Measurements from ENCODE around the gene C1orf35.
A peak's percentile ranks its signal among the peaks of the same experiment; 100 is the strongest.

Gene C1orf35

GRCh38 chr1:228072658-228073043 lies 30.5 kb downstream of the C1orf35 start (continued):
- TF ChIP-seq BACH2 (CRISPR knock-in tag; IDR thresholded peaks at IDR 0.05; ENCODE audit: borderline replicate concordance) (no peak), ESRRG (CRISPR knock-in tag; IDR thresholded peaks at IDR 0.05) (no peak), TCF4 (CRISPR knock-in tag; IDR thresholded peaks at IDR 0.05; ENCODE audit: borderline replicate concordance) (no peak), CSDC2 (CRISPR knock-in tag; IDR thresholded peaks at IDR 0.05) (no peak), TOX (CRISPR knock-in tag; IDR thresholded peaks at IDR 0.05; ENCODE audit: borderline replicate concordance) (no peak)

- TF ChIP-seq ZFP3 (CRISPR knock-in tag; IDR thresholded peaks at IDR 0.05) = no peak
- TF ChIP-seq POU6F1 (CRISPR knock-in tag; IDR thresholded peaks at IDR 0.05; ENCODE audit: borderline replicate concordance, low read depth) = no peak
- TF ChIP-seq TOX (CRISPR knock-in tag; IDR thresholded peaks at IDR 0.05; ENCODE audit: borderline replicate concordance) = no peak
- no peak for TF ChIP-seq ESRRG (CRISPR knock-in tag; IDR thresholded peaks at IDR 0.05)
- no peak for TF ChIP-seq CREB5 (CRISPR knock-in tag; IDR thresholded peaks at IDR 0.05; ENCODE audit: low read depth)
- no peak for TF ChIP-seq OSR1 (CRISPR knock-in tag; IDR thresholded peaks at IDR 0.05)
- peak; percentile 5; the same call in 2 of the 3 replicates for ATAC-seq
Observed at GRCh38 chr1:228071839-228072657, 31.1 kb downstream of the C1orf35 start.

- TF ChIP-seq OSR1 (CRISPR knock-in tag; IDR thresholded peaks at IDR 0.05) = no peak
- TF ChIP-seq PATZ1 (CRISPR knock-in tag; IDR thresholded peaks at IDR 0.05; ENCODE audit: borderline replicate concordance) = no peak
- TF ChIP-seq CSRNP3 (CRISPR knock-in tag; IDR thresholded peaks at IDR 0.05) = no peak
- TF ChIP-seq CREB5 (CRISPR knock-in tag; IDR thresholded peaks at IDR 0.05; ENCODE audit: low read depth) = no peak
- TF ChIP-seq SNAI2 (CRISPR knock-in tag; IDR thresholded peaks at IDR 0.05) = no peak
- no peak for TF ChIP-seq ZNF8 (CRISPR knock-in tag; IDR thresholded peaks at IDR 0.05)
- no peak for TF ChIP-seq GLIS3 (CRISPR knock-in tag; IDR thresholded peaks at IDR 0.05)
- no peak for TF ChIP-seq BACH2 (CRISPR knock-in tag; IDR thresholded peaks at IDR 0.05; ENCODE audit: borderline replicate concordance)
- TF ChIP-seq ZNF565 (CRISPR knock-in tag; conservative IDR thresholded peaks at IDR 0.05; ENCODE audit: low read depth) = no peak
- no peak for ATAC-seq
Observed at GRCh38 chr1:228070851-228071250, 32.3 kb downstream of the C1orf35 start.

GRCh38 chr1:228070173-228070572 lies 33.0 kb downstream of the C1orf35 start:
- no peak for ATAC-seq
- no peak for TF ChIP-seq POU6F1 (CRISPR knock-in tag; IDR thresholded peaks at IDR 0.05; ENCODE audit: borderline replicate concordance, low read depth)
- TF ChIP-seq CSRNP3 (CRISPR knock-in tag; IDR thresholded peaks at IDR 0.05) = no peak
- no peak for TF ChIP-seq BACH2 (CRISPR knock-in tag; IDR thresholded peaks at IDR 0.05; ENCODE audit: borderline replicate concordance)
- no peak for TF ChIP-seq SNAI2 (CRISPR knock-in tag; IDR thresholded peaks at IDR 0.05)
- TF ChIP-seq TSHZ2 (CRISPR knock-in tag; IDR thresholded peaks at IDR 0.05) = no peak
- TF ChIP-seq GLIS3 (CRISPR knock-in tag; IDR thresholded peaks at IDR 0.05) = no peak
- TF ChIP-seq CSDC2 (CRISPR knock-in tag; IDR thresholded peaks at IDR 0.05) = no peak
- TF ChIP-seq TCF4 (CRISPR knock-in tag; IDR thresholded peaks at IDR 0.05; ENCODE audit: borderline replicate concordance) = no peak
- TF ChIP-seq ZNF70 (CRISPR knock-in tag; IDR thresholded peaks at IDR 0.05) = no peak
- TF ChIP-seq ARNTL (CRISPR knock-in tag; IDR thresholded peaks at IDR 0.05; ENCODE audit: borderline replicate concordance, low read depth) = no peak
- no peak for TF ChIP-seq ZFP30 (CRISPR knock-in tag; IDR thresholded peaks at IDR 0.05)
